Measurements from ENCODE around the gene RBFOX1.

RBFOX1 gene

DNA sequence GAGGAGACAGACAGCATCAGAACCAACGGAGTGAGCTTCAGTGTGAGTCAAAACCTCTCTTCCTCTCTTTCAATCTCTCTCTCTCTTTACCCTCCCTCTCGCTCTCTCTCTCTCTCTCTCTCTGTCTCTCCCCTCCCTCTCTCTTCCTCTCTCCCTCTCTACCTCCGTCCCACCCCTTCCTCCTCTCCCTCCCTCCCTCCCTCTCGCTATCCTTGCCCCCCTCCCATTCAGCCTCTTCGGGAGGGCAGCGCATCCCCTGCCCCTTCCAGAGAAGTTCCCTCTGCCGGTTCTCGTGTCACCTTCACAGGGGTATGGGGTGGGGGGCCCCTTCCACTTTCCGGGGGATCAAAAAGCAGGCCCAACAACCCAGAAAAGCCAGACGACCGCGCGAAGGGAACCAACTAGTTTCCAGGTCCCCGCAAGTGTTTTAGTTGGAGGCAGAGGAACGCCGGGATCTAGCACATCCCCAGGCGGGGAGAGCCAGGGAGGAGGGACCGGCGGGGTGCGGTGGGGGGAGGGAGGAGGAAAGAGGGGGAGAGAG is 28.9 kb upstream of the RBFOX1 start:
- TF ChIP-seq, protein P1, sequence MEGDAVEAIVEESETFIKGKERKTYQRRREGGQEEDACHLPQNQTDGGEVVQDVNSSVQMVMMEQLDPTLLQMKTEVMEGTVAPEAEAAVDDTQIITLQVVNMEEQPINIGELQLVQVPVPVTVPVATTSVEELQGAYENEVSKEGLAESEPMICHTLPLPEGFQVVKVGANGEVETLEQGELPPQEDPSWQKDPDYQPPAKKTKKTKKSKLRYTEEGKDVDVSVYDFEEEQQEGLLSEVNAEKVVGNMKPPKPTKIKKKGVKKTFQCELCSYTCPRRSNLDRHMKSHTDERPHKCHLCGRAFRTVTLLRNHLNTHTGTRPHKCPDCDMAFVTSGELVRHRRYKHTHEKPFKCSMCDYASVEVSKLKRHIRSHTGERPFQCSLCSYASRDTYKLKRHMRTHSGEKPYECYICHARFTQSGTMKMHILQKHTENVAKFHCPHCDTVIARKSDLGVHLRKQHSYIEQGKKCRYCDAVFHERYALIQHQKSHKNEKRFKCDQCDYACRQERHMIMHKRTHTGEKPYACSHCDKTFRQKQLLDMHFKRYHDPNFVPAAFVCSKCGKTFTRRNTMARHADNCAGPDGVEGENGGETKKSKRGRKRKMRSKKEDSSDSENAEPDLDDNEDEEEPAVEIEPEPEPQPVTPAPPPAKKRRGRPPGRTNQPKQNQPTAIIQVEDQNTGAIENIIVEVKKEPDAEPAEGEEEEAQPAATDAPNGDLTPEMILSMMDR (conservative IDR thresholded peaks at IDR 0.05; ENCODE audit: low read depth, low read length): no peak
- DNase-seq (ENCODE audit: low read depth): no peak
- H3K4me3 ChIP-seq (ENCODE audit: low read length): no peak overlapping the region

DNA sequence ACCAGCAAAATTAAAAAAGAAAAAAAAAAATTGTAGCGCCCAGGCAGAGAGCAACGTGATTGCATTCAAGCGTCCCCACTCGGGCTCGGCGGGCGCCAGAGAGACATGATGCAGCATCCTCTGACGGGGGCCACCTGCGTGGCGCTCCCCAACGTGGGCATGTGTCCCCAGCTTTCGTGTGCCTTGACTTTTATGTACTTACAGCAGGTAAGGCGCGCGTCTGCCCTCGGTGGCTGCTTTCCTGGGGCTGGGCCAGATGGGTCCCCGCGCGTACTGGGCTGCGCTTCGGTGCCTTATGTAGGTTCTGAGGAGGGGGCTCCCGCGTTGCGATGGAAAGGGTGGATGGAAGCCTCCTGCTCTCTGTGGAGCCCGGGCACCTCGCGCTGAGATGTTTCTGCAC is 28.4 kb upstream of the RBFOX1 start:
- DNase-seq (ENCODE audit: low read depth): no peak
- TF ChIP-seq, protein P1 (conservative IDR thresholded peaks at IDR 0.05; ENCODE audit: low read depth, low read length): no peak
- H3K4me3 ChIP-seq (ENCODE audit: low read length): no peak overlapping the region

DNA sequence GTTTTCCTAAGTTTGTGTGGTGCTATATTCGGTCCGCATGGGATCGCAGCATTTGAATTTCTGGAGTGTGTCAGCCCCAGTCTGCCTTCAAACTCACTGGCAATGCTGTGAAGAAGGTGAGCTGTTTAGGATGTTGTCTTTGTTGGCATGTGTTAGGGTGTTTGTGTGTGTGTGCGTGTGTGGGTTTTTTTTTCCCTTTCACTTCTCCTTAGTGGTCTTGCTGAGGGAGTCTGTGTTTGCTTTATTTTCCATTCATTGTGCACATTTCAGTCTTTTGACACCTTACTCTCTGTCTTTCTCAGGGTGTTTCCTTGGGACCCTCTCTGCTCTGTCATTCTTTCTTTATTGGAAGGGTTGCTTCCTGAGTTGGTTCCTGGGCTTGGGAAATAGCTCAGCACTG is 27.7 kb upstream of the RBFOX1 start:
- DNase-seq (ENCODE audit: low read depth): no peak
- H3K4me3 ChIP-seq (ENCODE audit: low read length): no peak overlapping the region
- TF ChIP-seq, protein P1 (conservative IDR thresholded peaks at IDR 0.05; ENCODE audit: low read depth, low read length): no peak

DNA sequence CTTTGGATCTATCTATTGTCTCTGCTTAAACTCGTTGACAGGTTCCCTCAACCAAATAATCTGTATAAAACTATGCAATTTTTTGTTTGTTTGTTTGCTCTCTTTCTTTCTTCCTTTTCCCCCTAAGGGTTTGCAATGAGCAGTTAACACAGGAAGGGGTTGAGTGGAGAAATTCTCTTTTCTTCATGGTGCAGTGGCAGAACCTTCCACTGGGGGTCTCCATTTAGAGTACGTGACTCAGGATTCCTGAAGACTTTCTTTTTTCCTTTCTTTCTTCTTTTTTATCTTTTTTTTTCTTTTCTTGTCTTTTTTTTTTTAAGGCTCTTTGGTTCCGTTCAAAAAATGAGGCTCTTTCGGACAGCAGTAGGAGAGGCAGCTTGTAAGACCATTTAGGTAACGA is 19.5 kb upstream of the RBFOX1 start:
- TF ChIP-seq, protein P1 (conservative IDR thresholded peaks at IDR 0.05; ENCODE audit: low read depth, low read length): peak; percentile 32
- H3K4me3 ChIP-seq (ENCODE audit: low read length): no peak overlapping the region
- DNase-seq (ENCODE audit: low read depth): no peak

DNA sequence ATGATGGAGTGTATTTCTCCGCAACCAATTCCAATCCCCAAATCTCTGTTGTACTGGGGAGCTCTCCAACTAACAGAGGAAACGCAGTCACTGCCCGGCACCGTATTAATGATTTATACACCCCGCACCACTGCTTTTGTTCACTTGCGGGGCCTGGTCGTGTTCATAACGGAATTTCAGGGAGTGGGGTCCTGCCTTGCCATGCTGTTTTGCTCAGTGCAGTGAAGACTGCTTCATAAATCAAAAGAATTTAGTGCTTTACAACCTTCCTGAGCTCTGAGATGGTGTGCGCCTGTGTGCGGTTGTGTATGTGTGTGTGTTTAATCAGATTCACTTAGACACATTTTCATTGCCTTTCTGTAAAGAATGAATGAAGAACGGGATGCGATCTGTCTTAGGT is 18.5 kb upstream of the RBFOX1 start:
- TF ChIP-seq, protein P1 (conservative IDR thresholded peaks at IDR 0.05; ENCODE audit: low read depth, low read length): no peak
- no peak overlapping the region for H3K4me3 ChIP-seq (ENCODE audit: low read length)
- DNase-seq (ENCODE audit: low read depth): no peak

DNA sequence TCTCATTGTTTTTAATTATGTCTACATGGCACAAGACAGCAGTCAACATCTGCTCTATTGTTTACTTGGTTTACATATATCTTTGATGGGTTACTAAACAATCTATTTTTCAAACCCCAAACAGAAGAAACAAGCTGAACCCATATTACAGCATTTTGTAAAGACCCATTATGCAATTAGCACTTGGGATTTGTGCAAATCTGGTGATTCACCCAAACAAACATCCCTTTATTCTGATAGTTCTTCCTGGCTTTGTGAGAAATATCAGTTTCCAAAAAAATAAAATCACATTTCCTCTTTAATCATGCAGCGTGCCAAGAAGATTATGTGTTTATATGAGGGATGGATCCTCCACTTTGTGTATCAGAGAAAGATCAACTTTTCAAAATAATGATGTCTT is 16.8 kb upstream of the RBFOX1 start:
- H3K4me3 ChIP-seq (ENCODE audit: low read length): no peak overlapping the region
- DNase-seq (ENCODE audit: low read depth): no peak
- TF ChIP-seq, protein P1 (conservative IDR thresholded peaks at IDR 0.05; ENCODE audit: low read depth, low read length): no peak

DNA sequence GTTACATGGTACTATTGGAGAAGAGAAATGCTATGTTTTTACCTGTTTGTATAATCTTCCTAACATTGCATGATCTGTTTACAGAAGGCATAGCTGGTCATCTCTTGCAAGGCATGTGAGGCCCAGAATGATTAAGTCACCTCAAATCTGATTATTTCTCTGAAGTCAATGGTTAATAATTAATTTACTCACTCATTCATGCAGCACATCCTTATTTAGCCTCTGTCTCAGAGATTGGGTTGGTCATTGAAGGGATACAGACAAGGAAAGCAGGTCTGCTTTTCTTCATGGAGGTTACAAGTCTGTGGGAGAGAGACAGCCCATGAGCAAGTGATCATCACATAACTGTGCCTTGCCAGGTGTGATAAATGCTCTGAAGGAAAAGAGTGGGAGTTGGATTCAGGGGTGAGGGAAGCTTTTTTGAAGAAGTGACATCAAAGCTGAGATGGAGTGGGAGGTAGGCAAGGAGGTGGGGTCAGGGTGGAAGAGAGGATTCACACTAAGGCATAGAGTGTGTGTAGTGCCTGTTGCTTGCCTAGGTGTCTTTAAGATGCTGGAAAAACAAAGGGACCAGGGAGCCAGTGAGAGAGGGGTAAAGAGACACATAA is 16.3 kb upstream of the RBFOX1 start:
- H3K4me3 ChIP-seq (ENCODE audit: low read length): no peak overlapping the region
- DNase-seq (ENCODE audit: low read depth): no peak
- TF ChIP-seq, protein P1 (conservative IDR thresholded peaks at IDR 0.05; ENCODE audit: low read depth, low read length): no peak
